Adrenal gland (tissue), 5 donors: Measurements from ENCODE around the gene RTCB.

Source experiments
- POLR2A ChIP-seq, 2 donors: fragments of 450-650 bp; IDR thresholded peaks; one replicate each; pipeline ENCODE4 v1.6.1; 2017; ENCODE audit warnings: antibody characterized with exemption in 2 of 2, mild to moderate bottlenecking in 2 of 2, moderate library complexity in 1 of 2
- TF ChIP-seq, protein P1 (sequence below), 6 experiments: fragments of 450-650 bp in 4 of 6; fragments of 200-600 bp in 2 of 6; sonication (generic) in 1 of 6; IDR thresholded peaks; 1 replicate in 5 of 6; 2 replicates in 1 of 6; pipeline versions ENCODE4 v1.5.1 to v1.8.0; 2016 to 2021; ENCODE audit warnings: antibody characterized with exemption in 6 of 6, mild to moderate bottlenecking in 2 of 6, moderate library complexity in 1 of 6
- donor health status: DM: no; HTN: no; CAD: no.

DNA sequence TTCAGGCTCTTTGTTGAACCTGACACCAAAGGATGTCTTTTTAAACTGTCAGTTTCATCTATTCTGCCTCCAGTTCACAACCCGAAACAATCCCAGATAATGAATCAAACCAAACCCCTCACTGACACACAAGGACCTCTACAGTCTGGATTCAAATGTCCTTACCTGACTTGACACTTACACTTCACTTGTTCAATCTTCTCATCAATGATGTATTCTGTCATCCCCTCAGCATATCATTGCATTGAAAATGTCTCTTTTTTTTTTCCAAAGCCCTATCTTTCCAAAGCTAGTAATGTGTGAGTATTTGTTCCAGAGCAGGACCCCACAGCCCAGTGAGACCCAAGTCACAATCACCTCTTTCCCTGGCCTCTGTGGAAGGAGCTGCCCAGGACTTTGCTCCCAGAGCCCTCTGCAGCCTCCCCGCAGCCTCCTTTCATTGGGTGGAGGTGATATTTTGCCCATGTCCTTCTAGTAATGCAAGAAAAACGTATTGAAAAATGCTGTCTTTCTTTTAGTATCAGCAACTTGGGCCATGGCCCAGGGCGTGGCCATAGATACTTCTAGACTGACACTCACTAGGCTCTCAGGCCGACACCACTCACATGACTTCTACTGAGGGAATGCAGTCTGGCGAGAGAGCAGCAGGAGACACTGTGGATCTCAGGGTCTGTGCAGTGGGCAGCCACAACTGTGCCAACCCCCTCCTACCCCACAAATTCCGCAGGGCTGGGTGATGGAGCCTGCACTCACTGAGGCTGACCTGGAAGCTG is 36.2 kb downstream of the RTCB start:
- TF ChIP-seq, protein P1, sequence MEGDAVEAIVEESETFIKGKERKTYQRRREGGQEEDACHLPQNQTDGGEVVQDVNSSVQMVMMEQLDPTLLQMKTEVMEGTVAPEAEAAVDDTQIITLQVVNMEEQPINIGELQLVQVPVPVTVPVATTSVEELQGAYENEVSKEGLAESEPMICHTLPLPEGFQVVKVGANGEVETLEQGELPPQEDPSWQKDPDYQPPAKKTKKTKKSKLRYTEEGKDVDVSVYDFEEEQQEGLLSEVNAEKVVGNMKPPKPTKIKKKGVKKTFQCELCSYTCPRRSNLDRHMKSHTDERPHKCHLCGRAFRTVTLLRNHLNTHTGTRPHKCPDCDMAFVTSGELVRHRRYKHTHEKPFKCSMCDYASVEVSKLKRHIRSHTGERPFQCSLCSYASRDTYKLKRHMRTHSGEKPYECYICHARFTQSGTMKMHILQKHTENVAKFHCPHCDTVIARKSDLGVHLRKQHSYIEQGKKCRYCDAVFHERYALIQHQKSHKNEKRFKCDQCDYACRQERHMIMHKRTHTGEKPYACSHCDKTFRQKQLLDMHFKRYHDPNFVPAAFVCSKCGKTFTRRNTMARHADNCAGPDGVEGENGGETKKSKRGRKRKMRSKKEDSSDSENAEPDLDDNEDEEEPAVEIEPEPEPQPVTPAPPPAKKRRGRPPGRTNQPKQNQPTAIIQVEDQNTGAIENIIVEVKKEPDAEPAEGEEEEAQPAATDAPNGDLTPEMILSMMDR (IDR thresholded peaks at IDR 0.05), result no peak
- TF ChIP-seq POLR2A (IDR thresholded peaks at IDR 0.05), result no peak
